GM12801 (cell line): ENCODE results near the gene FOXF2.

Experiments used
- CTCF ChIP-seq: IDR thresholded peaks from one replicate; pipeline ENCODE4 v1.5.1; 2011; ENCODE audit warnings: control low read depth; ENCODE audit not compliant: insufficient read length; ENCODE audit errors: extremely low read depth

FOXF2 gene

GRCh38 chr6:1424306-1424927 is 35.0 kb downstream of the FOXF2 start:
- TF ChIP-seq CTCF = no peak

- no peak for TF ChIP-seq CTCF
Observed at GRCh38 chr6:1426416-1426815, 37.0 kb downstream of the FOXF2 start.

GRCh38 chr6:1435806-1436205 is 46.4 kb downstream of the FOXF2 start:
- TF ChIP-seq CTCF = no peak

GRCh38 chr6:1436334-1437306 is 47.2 kb downstream of the FOXF2 start:
- no peak for TF ChIP-seq CTCF

- TF ChIP-seq CTCF = no peak
Observed at GRCh38 chr6:1437553-1438406, 48.4 kb downstream of the FOXF2 start.

- TF ChIP-seq CTCF = no peak
Observed at GRCh38 chr6:1438471-1438881, 49.1 kb downstream of the FOXF2 start.

- no peak for TF ChIP-seq CTCF
Observed at GRCh38 chr6:1439349-1439748, 50.0 kb downstream of the FOXF2 start.
